H9 (cell line): Measurements from ENCODE around the gene RAB3B. TPM values are rescaled to one million over a fixed set of nuclear protein-coding genes. Genes with fewer than 3 reads are reported as not detected.

Source experiments
- DNase-seq: peaks from one replicate; pipeline ENCODE4 v3.0.0-alpha.2; 2017
- H2AFZ ChIP-seq: one replicate; pipeline ENCODE4 v1.6.1; 2013; ENCODE audit warnings: mild to moderate bottlenecking, low read length, control low read depth, moderate library complexity
- H2AK5ac ChIP-seq: 2 replicates; pipeline ENCODE4 v1.6.1; 2013; ENCODE audit warnings: low read length, control low read depth, mixed read lengths; ENCODE audit not compliant: insufficient read length
- H2BK120ac ChIP-seq: one replicate; pipeline ENCODE4 v1.6.1; 2013; ENCODE audit warnings: low read depth, mild to moderate bottlenecking, low read length, control low read depth, inconsistent platforms; ENCODE audit not compliant: poor library complexity, severe bottlenecking
- H2BK12ac ChIP-seq: 2 replicates; pipeline ENCODE4 v1.6.1; 2013; ENCODE audit warnings: low read length, control low read depth, mixed read lengths, low read depth; ENCODE audit not compliant: insufficient read length
- H2BK15ac ChIP-seq: 2 replicates; pipeline ENCODE4 v1.6.1; 2013; ENCODE audit warnings: low read depth, low read length, control low read depth
- H2BK20ac ChIP-seq: one replicate; pipeline ENCODE4 v1.6.1; 2013; ENCODE audit warnings: low read depth, mild to moderate bottlenecking, low read length, control low read depth, inconsistent platforms; ENCODE audit not compliant: poor library complexity, severe bottlenecking
- H2BK5ac ChIP-seq: 2 replicates; pipeline ENCODE4 v1.6.1; 2013; ENCODE audit warnings: low read length, control low read depth, mixed read lengths; ENCODE audit not compliant: insufficient read length
- H3K14ac ChIP-seq: 2 replicates; pipeline ENCODE4 v1.6.1; 2013; ENCODE audit warnings: low read length, control low read depth; ENCODE audit not compliant: insufficient read depth
- H3K18ac ChIP-seq: 2 replicates; pipeline ENCODE4 v1.6.1; 2013; ENCODE audit warnings: low read depth, mild to moderate bottlenecking, mixed read lengths, low read length, control low read depth; ENCODE audit not compliant: insufficient read length
- H3K23ac ChIP-seq: 2 replicates; pipeline ENCODE4 v1.6.1; 2013; ENCODE audit warnings: low read length, control low read depth, mixed read lengths, low read depth; ENCODE audit not compliant: insufficient read length
- H3K23me2 ChIP-seq: 2 replicates; pipeline ENCODE4 v1.6.1; 2013; ENCODE audit warnings: low read depth, mild to moderate bottlenecking, mixed read lengths, low read length, control low read depth; ENCODE audit not compliant: insufficient read length, poor library complexity, severe bottlenecking
- H3K27ac ChIP-seq: 2 replicates; pipeline ENCODE4 v1.5.1; 2013; ENCODE audit warnings: low read length, control low read depth, mixed read lengths, low read depth; ENCODE audit not compliant: insufficient read length
- H3K27me3 ChIP-seq: 2 replicates; pipeline ENCODE4 v1.6.1; 2013; ENCODE audit warnings: low read length, control low read depth, inconsistent platforms; ENCODE audit not compliant: insufficient read depth
- H3K4ac ChIP-seq: 2 replicates; pipeline ENCODE4 v1.6.1; 2013; ENCODE audit warnings: low read depth, mild to moderate bottlenecking, control low read depth, inconsistent platforms, low read length, moderate library complexity
- H3K4me1 ChIP-seq: 2 replicates; pipeline ENCODE4 v1.6.1; 2013; ENCODE audit warnings: low read length, control low read depth, inconsistent platforms; ENCODE audit not compliant: insufficient read depth
- H3K4me2 ChIP-seq: 2 replicates; pipeline ENCODE4 v1.6.1; 2013; ENCODE audit warnings: low read length, control low read depth, mixed read lengths; ENCODE audit not compliant: insufficient read length, insufficient read depth
- H3K56ac ChIP-seq: 2 replicates; pipeline ENCODE4 v1.6.1; 2013; ENCODE audit warnings: low read depth, mild to moderate bottlenecking, mixed read lengths, low read length, control low read depth; ENCODE audit not compliant: insufficient read length
- H3K79me1 ChIP-seq: 2 replicates; pipeline ENCODE4 v1.6.1; 2013; ENCODE audit warnings: low read depth, mild to moderate bottlenecking, moderate library complexity, low read length, control low read depth, inconsistent platforms; ENCODE audit not compliant: insufficient read depth, poor library complexity, severe bottlenecking
- H3K79me2 ChIP-seq: 2 replicates; pipeline ENCODE4 v1.6.1; 2013; ENCODE audit warnings: low read length, control low read depth, inconsistent platforms; ENCODE audit not compliant: insufficient read depth
- H3K9ac ChIP-seq: 2 replicates; pipeline ENCODE4 v1.6.1; 2013; ENCODE audit warnings: low read length, control low read depth, mixed read lengths; ENCODE audit not compliant: insufficient read length; ENCODE audit errors: extremely low read depth
- H3K9me3 ChIP-seq: one replicate; pipeline ENCODE4 v1.6.1; 2013; ENCODE audit warnings: low read depth, low read length, inconsistent platforms; ENCODE audit not compliant: control insufficient read depth
- H3T11ph ChIP-seq: one replicate; pipeline ENCODE4 v1.6.1; 2013; ENCODE audit warnings: mild to moderate bottlenecking, low read length, control low read depth, inconsistent platforms
- H4K20me1 ChIP-seq: one replicate; pipeline ENCODE4 v1.6.1; 2013; ENCODE audit not compliant: control insufficient read depth, insufficient read length, insufficient read depth
- H4K5ac ChIP-seq: 2 replicates; pipeline ENCODE4 v1.6.1; 2013; ENCODE audit warnings: low read depth, mild to moderate bottlenecking, mixed read lengths, low read length, control low read depth; ENCODE audit not compliant: insufficient read length
- H4K8ac ChIP-seq: replicated peaks from 2 replicates; pipeline ENCODE4 v1.6.1; 2013; ENCODE audit warnings: low read length, control low read depth, mixed read lengths, low read depth; ENCODE audit not compliant: insufficient read length
- H4K91ac ChIP-seq: 2 replicates; pipeline ENCODE4 v1.6.1; 2013; ENCODE audit warnings: low read depth, mild to moderate bottlenecking, moderate library complexity, mixed read lengths, low read length, control low read depth; ENCODE audit not compliant: insufficient read length
- H3K27ac Mint-ChIP-seq, 3 experiments: 2 replicates in 2 of 3; 3 replicates in 1 of 3; pipeline ENCODE4 v1.8.0; 2020 to 2021; ENCODE audit warnings: mixed read lengths in 3 of 3, mild to moderate bottlenecking in 1 of 3, moderate library complexity in 1 of 3
- H3K27me3 Mint-ChIP-seq: 2 replicates; pipeline ENCODE4 v1.8.0; 2021; ENCODE audit warnings: low read depth, mild to moderate bottlenecking, moderate library complexity, mixed read lengths
- H3K36me3 Mint-ChIP-seq, 3 experiments: 2 replicates in 2 of 3; 3 replicates in 1 of 3; pipeline ENCODE4 v1.8.0; 2020 to 2021; ENCODE audit warnings: low read depth in 3 of 3, mixed read lengths in 3 of 3; ENCODE audit not compliant: insufficient read depth in 1 of 3
- H3K4me1 Mint-ChIP-seq, 2 experiments: 2 replicates each; pipeline ENCODE4 v1.8.0; 2020; ENCODE audit warnings: mixed read lengths in 2 of 2
- H3K4me3 Mint-ChIP-seq, 2 experiments: 2 replicates in 1 of 2; 3 replicates in 1 of 2; pipeline ENCODE4 v1.8.0; 2020 to 2021; ENCODE audit warnings: mild to moderate bottlenecking in 2 of 2, mixed read lengths in 2 of 2, moderate library complexity in 1 of 2
- H3K9me3 Mint-ChIP-seq, 2 experiments: 2 replicates in 1 of 2; 3 replicates in 1 of 2; pipeline ENCODE4 v1.8.0; 2020; ENCODE audit warnings: mild to moderate bottlenecking in 2 of 2, mixed read lengths in 2 of 2, moderate library complexity in 1 of 2
- WGBS: extraction: QIAGEN DNeasy Blood & Tissue Kit; methylation state at CpG from one replicate; pipeline ENCODE4 v1.1.7; 2013; ENCODE audit warnings: missing lambda C conversion rate, low lambda C conversion rate, mixed read lengths; ENCODE audit not compliant: insufficient read length; ENCODE audit errors: extremely low coverage; 5-methylcytosine and 5-hydroxymethylcytosine counted together
- total RNA-seq: library from RNA; stranded (reverse); gene quantifications from 2 replicates; pipeline ENCODE4 v1.2.1, GENCODE V29; 2021
- TF ChIP-seq, protein P1 (sequence below): fragments of 200-600 bp; sonication (generic); conservative IDR thresholded peaks from 3 replicates; pipeline ENCODE4 v1.8.0; 2021; ENCODE audit warnings: antibody characterized with exemption, mild to moderate bottlenecking

RAB3B gene
- total RNA-seq, 1 experiment from 2014 or later, result 30.6 TPM

GRCh38 chr1:51922040-51922439, 68.5 kb downstream of the RAB3B start:
- H2AFZ ChIP-seq, result no peak overlapping the region
- no peak overlapping the region for H3K4me3 Mint-ChIP-seq

More at GRCh38 chr1:51922040-51922439, 68.5 kb downstream of the RAB3B start:
- TF ChIP-seq, protein P1, sequence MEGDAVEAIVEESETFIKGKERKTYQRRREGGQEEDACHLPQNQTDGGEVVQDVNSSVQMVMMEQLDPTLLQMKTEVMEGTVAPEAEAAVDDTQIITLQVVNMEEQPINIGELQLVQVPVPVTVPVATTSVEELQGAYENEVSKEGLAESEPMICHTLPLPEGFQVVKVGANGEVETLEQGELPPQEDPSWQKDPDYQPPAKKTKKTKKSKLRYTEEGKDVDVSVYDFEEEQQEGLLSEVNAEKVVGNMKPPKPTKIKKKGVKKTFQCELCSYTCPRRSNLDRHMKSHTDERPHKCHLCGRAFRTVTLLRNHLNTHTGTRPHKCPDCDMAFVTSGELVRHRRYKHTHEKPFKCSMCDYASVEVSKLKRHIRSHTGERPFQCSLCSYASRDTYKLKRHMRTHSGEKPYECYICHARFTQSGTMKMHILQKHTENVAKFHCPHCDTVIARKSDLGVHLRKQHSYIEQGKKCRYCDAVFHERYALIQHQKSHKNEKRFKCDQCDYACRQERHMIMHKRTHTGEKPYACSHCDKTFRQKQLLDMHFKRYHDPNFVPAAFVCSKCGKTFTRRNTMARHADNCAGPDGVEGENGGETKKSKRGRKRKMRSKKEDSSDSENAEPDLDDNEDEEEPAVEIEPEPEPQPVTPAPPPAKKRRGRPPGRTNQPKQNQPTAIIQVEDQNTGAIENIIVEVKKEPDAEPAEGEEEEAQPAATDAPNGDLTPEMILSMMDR, result no peak
- no peak overlapping the region for H4K5ac ChIP-seq
- no peak overlapping the region for H2BK20ac ChIP-seq
- H3K23ac ChIP-seq, result no peak overlapping the region
- no peak overlapping the region for H3K56ac ChIP-seq
- H4K20me1 ChIP-seq, result no peaks in the 10 kb centered on the region
- no peaks in the 10 kb centered on the region for H3K9me3 ChIP-seq
- H2BK12ac ChIP-seq, result no peak overlapping the region
- Mint-ChIP-seq H3K27ac (peak overlapping the region in 1 of 3 experiments; percentile 8; a peak in 2 of 7 replicates), H3K36me3 (peaks cover 4 to 23% (median 21%) of the 10 kb centered on the region in 3 experiments; a peak in 6 of 7 replicates), H3K9me3 (no peaks in the 10 kb centered on the region), H3K4me1 (peaks cover 5 to 13% of the 10 kb centered on the region in 2 experiments), H3K27me3 (no peaks in the 10 kb centered on the region)
- H3K9ac ChIP-seq, result no peak overlapping the region
- H3K27ac ChIP-seq, result no peak overlapping the region
- H2BK120ac ChIP-seq, result no peak overlapping the region
- no peaks in the 10 kb centered on the region for H3K27me3 ChIP-seq
- H4K8ac ChIP-seq, result no peak overlapping the region
- no peaks in the 10 kb centered on the region for H3K79me1 ChIP-seq
- H3K23me2 ChIP-seq, result no peaks in the 10 kb centered on the region
- H3K14ac ChIP-seq, result no peak overlapping the region
- no CpG with 5 or more reads among the region's 3 CpGs for WGBS
- H4K91ac ChIP-seq, result no peak overlapping the region
- H3K4me2 ChIP-seq, result no peak overlapping the region
- H3T11ph ChIP-seq, result no peak overlapping the region
- DNase-seq, result no peak
- no peak overlapping the region for H3K4ac ChIP-seq
- no peaks in the 10 kb centered on the region for H3K4me1 ChIP-seq
- no peak overlapping the region for H2AK5ac ChIP-seq
- H3K18ac ChIP-seq, result no peak overlapping the region
- H2BK15ac ChIP-seq, result no peak overlapping the region
- no peaks in the 10 kb centered on the region for H3K79me2 ChIP-seq
- no peak overlapping the region for H2BK5ac ChIP-seq
